ENCODE measurements around the gene FIBCD1.

The FIBCD1 gene

GRCh38 chr9:130894546-130894945 lies 44.5 kb downstream of the FIBCD1 start:
- no peak for DNase-seq (ENCODE audit: low read depth)

DNA sequence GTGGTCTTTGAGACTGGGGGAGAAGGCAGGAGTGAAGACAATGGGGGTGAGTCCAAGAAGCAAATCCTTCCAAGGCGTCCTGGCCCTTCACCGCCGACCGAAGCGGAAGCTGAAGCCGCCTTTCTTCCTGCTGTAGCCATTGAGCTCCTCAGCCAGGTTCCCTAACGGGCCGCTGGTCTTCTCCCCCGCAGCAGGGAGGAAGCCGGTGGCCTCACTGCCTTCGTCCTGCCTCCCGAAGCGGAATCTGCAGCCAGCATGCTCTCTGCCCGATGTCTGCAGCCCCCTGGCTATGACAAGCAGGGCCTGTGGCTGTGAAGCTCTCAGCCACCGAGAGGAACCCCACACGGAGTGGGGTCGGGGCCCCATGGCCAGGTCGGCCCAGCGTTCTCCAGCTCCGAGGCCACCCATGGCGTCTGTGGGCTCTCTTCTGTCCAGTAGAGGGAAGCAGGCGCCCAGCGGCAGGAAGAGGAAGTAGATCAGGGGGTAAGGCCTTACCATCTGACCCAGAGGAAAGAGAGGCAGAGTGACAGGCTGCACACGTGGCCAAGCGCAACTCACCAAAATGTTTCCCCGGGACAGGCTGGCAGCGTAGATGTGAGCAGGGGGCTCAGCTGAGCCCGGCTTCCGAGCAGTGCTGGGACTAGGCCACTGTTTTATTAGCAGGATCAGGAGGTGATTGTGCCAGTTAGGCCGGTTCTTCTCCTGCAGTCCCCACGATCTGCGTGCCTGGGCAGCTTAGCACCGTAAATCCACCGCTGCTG lies 45.5 kb downstream of the FIBCD1 start:
- no peak for DNase-seq (ENCODE audit: low read depth)

- DNase-seq (ENCODE audit: low read depth) = no peak
Observed at GRCh38 chr9:130892477-130893304, 46.4 kb downstream of the FIBCD1 start.

DNA sequence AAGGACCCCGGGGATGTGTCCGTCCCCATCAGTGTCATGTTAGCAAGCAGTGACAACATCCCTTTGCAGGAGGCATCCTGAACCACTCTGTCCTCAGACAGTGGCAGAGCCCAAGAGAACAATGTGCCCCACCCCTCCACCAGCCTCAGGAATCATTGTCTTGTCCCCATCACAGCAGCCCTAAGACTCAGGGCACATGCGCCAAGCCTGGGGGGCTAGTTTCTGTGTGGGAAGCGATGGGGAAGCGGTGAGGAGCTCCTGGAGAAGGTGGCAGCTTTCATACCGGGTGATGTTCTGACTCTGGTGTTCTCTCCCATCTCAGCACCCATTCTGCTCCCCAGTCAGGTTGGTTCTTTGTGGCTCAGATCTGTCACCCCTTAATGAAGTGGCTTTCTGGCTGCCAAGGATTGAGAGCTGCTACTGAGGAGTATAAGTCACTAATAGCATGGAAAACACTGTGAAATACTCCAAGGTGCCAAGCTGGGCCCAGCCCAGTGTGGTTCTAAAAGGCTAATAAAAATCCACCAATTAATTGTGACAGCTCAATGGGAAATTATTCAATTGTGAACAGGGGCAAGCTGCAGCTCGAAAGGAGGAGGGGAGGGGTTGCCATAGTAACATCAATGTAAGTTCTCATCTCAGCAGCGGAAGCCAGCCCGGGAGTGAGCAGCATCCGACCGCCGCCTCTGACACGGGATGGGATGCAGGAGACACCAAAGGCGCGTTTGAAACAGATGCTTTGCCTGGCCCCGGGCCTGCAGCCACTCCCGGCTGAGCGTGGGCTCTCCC lies 47.2 kb downstream of the FIBCD1 start:
- no peak for DNase-seq (ENCODE audit: low read depth)

GRCh38 chr9:130890870-130891687 lies 48.0 kb downstream of the FIBCD1 start:
- DNase-seq (ENCODE audit: low read depth) = no peak

- DNase-seq (ENCODE audit: low read depth) = no peak
Observed at GRCh38 chr9:130890124-130890523, 48.9 kb downstream of the FIBCD1 start.

- DNase-seq (ENCODE audit: low read depth) = no peak
Observed at GRCh38 chr9:130888146-130888885, 50.7 kb downstream of the FIBCD1 start.

DNA sequence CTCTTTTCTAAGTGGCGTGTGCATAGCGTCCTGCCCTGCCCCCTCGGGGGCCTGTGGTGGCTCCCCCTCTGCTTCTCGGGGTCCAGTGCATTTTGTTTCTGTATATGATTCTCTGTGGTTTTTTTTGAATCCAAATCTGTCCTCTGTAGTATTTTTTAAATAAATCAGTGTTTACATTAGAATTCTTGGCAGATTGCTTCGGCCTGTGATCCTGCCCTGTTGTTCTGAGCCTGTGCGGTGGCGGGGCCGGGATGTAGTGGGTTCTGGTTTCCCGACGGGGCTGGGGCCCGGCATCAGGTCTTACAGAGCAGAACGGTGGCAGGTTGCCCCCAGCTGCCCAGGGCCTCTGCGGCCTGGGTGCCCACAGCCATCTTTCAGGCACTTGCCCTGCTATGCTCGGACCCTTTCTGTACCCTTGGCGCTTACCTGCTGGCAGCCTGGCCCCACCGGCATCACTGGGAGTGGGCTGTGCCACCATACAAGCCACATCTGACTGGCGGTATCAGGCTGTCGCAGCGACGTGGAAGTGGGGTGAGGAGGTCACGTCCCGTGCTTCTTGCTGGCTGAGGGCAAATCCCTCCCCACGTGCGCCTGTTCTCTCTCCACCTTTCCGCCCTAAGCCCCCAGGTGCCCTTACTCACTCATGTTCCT lies 51.4 kb downstream of the FIBCD1 start:
- DNase-seq (ENCODE audit: low read depth) = no peak

GRCh38 chr9:130886981-130887380 lies 52.1 kb downstream of the FIBCD1 start:
- DNase-seq (ENCODE audit: low read depth) = no peak

- DNase-seq (ENCODE audit: low read depth) = no peak
Observed at GRCh38 chr9:130885484-130886375, 53.3 kb downstream of the FIBCD1 start.

GRCh38 chr9:130884542-130885483 lies 54.2 kb downstream of the FIBCD1 start:
- DNase-seq (ENCODE audit: low read depth) = no peak

GRCh38 chr9:130884111-130884531 lies 54.9 kb downstream of the FIBCD1 start:
- DNase-seq (ENCODE audit: low read depth) = no peak

DNA sequence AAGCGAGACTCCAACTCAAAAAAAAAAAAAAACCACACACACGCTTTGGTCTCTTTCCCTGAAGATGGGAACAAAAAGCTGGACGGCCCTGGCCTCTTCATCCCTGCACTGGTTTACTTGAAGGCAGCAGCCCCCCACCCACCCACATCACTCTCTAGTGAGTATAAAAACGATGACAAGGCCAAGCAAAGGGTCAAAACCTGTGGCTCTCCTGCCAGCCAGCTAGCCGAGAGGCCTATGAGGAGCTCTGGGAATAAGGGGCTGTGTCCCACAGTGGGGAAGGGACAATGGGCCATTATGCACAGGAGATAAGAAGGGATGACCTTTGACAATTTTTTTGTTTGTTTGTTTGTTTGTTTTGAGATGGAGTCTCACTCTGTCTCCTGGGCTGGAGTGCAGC lies 55.6 kb downstream of the FIBCD1 start:
- no peak for DNase-seq (ENCODE audit: low read depth)

GRCh38 chr9:130882696-130883225 lies 56.3 kb downstream of the FIBCD1 start:
- no peak for DNase-seq (ENCODE audit: low read depth)

DNA sequence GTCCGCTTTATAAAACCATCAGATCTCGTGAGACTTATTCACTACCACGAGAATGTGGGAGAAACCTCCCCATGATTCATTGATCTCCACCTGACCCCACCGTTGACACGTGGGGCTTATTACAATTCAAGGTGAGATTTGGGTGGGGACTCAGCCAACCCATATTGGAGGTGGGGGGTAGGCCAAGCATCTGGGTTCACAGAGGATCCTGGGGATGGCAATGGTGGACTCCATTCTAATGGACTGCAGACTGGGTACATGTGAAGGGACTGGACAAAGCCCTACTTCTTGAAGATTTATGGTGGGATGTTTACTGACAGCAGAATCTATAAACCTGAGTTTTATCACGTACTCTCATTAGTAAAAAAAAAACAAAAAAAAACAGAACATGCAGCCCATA lies 57.5 kb downstream of the FIBCD1 start:
- no peak for DNase-seq (ENCODE audit: low read depth)

DNA sequence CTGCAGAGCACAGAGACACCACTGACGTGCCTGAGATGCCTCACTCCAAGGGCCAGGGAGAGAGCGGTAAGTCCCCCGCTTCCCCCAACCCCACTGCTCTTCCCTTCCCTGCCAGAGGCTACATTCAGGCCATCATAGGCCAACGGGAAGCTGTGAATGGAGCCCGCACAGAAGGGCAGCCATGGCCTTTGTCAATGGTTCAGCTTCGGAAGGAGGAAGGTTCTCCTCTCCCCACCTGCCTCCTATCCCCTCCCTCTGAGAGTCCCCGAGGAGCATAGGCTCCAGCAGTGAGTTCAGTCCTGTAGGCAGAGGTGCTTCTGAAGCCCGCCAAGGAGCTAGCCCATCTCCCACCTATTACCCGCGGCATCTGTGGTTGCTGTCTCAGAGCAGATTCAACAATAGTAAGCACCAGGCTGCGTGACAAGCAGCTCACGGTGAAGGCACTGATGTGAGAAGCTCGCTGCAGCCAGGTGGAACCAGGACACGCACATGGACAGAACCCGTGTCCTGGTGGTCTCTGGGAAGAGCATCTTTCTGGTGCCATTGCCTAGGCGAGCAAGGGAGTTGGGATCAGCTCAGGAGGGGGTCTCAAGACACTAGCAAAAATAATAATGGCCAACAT lies 58.3 kb downstream of the FIBCD1 start:
- no peak for DNase-seq (ENCODE audit: low read depth)

DNA sequence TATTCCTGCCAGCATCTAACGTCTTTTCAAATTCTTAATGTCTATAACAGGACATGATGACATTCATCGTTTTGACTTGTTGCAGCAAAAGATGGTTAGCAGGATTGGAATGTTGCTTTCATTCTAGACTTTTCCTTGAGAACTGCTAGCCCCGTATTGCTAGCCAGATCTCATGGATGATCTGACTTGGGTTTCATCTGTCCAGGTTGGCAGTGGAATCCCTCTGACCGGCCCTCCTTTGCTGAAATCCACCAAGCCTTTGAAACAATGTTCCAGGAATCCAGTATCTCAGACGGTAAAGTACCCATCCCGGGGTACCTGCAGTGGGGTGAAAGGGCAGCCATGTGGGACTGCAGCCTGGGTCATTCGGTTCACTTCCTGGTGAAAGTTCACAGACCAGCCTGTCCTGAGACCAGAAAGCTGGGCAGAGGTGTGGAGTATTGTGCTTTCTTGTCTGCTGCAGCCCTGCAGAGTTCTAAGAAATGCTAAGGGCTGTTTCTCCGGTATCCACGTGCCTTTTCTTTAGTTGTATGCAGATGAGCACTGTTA lies 59.1 kb downstream of the FIBCD1 start:
- no peak for DNase-seq (ENCODE audit: low read depth)
